NCI-H345 treated with DMSO at 0.1 percent for 48 hours (cell line): ENCODE results near the gene NRG2.

ENCODE experiments used
- DNase-seq: peaks from one replicate; lab custom pipeline; 2025; ENCODE audit not compliant: unreplicated experiment; lab: John Stamatoyannopoulos, UW

NRG2 gene

DNA sequence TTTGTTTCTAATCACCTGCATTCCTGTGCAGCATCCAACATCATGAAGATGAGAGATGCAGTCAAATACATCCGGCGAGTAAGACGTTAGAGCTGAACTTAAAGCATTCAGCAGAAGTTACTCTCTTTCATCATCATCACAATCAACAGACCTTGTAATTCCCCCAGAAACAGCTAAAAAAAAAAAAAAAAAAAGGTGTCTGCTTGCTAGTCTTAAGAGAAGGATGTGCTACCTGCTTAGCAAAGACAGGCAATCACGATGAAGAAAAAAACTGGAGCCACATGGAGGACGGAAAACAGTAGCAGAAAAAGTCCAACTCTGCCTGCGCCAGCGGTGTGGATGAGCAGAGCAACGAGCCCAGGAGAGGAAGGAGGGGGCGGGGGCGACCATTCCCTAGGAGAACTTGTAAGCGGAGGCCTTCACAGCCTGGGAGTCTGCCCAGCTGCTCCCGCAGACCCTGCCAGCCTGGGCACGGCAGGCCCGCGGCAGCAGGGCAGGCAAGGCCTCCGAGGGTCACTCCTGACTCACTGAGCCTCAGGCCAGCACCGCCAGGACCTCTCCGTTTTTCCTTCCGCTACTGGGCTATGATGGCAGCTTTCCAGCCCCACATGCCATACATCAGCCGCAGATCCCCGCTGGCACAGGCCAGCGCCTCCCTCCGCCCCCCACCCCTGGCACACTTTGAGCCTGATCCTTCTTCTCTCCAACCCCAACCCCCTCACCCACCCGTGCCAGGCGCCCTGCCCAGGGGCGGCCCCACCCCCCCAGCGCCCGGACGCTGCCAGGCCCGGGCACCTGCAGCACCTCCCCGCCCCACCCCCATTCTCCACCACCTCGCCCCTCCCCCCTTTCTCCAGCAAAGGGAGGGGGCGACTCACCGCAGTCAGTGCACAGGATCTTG lies 1.4 kb downstream of the NRG2 start:
- peak; percentile 28 for DNase-seq

DNA sequence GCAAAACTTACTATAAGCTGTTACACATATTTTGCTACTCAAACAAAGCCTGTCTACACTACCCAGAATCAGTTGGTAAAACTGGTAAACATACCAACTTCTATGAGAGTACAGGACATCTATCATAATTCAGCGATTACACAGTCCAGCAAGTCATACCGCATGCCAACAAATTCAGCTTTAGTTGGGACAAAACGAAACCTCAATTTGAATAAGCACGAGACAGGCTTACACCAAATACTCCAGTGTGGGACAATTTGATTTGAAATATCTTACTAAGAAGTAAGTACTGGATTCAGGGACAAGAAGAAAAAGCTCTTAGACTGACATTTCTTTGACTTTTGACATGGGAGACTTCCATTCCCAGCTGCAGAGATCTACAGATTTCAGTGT lies 2.0 kb downstream of the NRG2 start:
- no peak for DNase-seq

DNA sequence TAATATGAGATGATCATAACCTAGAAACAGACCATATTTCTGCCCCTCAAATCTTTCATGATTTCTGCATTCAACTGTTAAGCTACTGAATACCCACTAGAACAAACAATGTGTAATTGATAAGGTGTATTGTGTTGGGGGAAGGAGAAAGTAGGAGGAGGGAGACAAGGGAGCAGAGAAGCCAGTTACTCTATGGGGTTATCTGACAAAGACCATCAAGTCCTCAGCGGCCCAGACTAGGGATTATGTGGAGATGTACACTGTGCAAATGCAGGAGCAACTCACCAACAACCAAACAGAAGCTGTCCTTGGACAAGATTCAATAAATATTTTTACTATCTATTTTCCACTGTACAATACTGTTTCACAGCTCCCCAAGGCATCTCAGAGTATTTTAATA lies 2.7 kb downstream of the NRG2 start:
- DNase-seq = no peak

DNA sequence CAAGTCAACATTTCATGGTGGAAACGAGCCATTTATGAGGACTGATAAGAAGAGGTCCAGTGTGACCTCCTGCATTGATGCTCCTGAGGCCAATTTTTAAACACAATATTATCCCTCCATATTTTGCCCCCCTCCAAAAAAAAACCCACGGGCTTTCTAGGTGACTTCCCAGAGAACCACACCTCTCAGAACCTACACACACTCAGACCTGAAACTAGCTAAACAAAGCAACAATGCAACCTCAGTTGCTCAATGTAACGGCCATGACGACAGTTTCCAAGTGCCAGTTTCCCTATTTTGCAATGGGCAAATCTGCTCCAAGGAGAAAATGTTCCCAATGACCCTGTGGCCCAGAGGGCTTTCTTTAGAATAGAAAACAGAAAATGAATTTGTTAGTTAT lies 3.5 kb downstream of the NRG2 start:
- DNase-seq = no peak

DNA sequence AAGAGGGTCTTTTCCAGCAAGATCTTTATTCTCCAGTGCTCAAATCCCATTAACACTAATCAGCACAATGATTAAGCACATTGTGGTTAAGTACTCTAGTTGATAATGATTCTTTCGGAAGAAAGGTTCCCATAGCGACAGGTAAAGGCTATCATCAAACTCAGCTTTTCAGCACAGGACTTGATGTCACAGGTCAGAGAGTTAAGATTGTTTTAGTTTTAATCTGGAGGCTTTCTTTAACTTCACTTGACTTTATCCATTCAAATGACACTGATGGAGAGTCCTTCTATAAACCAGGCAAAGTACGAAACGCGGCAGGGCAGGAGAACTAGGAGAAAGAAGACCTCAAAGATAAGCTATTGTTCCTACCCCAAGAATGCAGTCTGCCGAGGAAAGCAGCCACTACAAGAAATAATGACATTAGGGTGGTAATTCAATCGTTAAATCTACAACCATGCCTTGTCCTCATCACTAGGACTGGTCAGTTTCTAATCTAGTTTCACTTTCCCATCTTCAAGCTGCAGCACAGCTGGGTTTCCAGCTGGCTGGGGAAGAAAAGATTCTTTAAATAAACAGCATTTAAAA lies 4.6 kb downstream of the NRG2 start:
- no peak for DNase-seq

DNA sequence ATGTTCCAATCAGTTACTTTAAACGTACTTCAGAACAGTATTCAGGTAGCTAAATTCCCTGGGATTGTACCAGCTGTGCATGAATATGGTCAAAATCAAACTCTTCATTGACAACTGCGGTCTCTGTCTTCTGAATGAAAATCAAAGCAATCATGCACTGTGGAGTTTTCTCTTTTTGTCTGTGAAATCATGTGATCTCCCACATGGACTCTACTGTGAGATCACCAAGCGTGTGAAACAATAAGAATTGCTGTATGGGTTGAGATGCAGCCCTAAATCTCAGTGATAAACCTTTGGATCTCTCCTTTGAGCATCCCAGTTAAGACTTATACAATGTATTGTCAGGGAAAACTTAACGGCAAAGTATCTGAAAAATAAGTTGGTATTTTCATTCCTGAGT lies 6.1 kb downstream of the NRG2 start:
- no peak for DNase-seq

DNA sequence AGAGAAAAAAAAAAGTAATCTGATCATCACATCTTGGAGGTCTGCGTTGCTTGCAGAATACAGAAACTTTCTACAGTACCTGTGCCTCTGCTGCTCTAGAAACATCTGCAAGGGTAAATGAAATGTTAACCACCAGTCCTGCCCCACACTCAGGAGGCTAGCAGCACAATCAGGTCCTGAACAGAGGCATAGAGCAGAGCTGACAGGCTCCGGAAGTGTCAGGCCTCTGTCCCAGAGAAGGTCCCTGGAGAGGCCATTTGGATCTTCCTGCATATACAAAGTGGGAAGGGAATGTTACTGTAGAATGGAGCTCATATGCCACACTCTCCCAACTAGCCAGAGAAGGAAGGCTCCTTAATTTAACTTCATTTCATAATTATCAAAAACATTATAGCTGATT lies 7.2 kb downstream of the NRG2 start:
- no peak for DNase-seq

DNA sequence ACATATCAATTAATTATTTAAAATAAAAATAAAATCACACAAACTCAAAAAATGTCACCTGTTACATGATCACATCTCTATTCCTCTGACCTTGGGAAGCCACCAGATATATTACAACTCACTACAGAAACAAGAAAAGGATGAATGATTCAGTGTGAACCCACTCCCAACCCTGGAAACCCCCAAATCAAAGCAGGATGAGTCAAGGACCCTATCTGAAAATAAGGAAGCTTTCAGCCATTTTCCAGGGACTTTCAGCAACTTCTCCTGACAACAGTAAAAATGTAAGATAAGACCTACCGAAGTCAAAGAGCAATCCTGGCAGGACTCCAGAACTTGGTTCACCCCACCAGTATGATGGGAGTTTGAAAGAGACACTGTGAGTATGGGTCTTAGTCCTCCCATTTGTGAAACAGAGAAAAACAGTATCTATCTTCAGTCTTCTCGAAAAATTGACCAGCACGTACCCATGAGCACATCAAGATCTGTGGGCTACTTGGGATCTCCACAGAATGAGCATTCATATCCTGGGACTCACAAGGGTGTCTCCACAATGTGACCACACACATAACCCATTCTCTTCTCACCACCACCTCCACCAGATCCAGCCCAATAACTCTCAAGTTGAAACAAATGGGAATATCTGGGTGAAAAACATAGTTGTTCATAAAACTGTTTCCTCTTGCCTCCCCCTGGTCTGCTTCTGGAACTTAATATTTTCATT lies 9.9 kb downstream of the NRG2 start:
- no peak for DNase-seq

DNA sequence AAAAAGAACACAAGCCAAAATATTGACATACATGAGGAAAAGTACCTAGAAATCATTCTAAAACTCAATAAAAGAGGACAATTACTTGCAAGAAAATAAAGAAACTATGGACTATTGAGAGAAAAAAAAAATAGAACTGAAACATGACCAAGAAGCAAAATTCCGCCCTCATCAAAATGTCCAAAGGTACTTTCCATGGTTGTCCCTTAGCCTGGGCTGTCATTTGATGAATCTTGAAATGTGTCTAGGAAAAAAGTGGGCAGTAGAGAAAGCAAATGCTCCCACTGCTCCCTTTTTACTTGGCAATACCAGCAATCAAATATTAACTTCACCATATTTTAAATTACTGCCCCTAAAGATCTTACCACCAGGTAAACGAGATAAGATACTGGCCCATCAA lies 10.8 kb downstream of the NRG2 start:
- DNase-seq = no peak

DNA sequence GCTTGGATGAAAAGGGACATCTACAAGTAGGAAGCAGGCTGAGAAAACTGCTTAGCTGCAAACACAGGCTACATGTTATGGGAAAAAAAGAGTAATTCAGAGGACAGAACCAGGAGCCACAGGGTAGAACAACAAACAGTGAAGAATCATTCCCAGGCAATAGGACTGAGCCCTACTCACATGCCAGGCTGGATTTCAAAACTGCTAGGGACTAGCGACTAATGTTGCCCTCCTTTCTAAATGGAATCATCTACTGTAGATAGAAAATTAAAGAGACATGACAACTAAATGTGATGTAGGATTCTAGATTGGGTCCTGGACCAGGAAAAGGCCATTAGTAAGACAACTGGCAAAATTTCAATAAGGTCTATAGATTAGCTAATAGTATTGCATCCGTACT lies 15.3 kb downstream of the NRG2 start:
- no peak for DNase-seq

DNA sequence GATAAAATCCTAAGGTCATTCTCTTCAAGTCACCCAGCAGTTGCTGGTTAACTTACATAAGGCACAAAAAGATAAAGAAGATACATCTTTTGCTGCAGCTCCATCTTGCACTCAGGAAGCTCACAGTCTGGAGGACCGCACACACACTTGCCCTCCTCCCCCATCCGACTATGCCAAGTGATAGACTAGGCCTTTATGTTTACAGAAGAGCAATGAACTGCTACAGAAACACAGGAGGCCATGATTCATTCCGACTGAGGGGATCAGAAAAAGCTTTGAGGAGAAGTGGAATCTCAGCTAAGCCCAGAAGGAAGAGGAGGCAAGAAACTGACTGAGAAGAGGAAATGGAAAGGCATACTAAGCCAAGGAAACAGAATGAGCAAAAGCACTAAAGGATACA lies 17.4 kb downstream of the NRG2 start:
- DNase-seq = no peak

DNA sequence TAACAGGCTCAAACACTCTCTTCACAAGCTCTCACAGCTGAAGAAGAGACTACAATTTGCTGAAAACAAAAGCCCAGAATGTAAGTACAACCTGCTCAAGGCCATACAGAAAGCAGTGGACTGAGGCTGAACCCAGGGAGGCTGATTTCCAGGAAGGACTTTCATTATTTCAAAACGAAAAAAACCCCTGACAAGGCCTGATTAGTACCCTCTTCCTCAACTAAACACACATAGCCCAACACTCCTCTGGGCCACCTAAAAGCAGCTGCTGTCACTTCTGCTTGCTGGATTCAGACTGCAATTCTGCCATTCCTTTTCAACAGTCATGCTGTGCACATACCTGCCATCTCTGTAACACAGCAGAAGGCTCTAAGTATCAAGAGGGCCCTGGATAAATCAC lies 18.2 kb downstream of the NRG2 start:
- DNase-seq = no peak

DNA sequence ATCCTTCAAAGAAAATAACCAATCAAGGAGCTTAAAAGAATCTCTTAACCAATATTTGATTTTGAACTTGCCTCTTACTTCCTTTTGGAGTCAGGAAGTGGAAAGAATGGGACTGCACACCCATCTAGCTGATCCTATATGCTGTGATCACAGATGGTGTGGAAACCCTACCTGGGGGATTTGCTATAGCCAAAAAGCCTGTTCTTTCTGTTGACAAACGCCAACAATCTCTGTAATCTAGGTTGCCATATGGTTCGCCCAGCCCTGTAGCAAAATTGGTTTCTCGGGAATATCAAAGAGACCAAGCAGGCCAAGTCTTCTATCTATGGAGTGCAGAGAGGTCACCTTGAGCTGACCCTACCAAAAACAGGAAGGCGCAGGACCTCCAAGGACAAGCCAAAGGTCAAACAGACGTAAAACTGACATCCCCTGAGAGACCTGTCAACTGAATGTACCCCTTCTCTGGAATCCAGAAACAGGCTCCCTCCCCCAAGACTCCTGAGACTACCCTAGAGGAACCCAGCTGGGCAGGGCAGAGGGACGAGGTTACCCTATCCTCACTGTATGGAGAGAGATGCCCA lies 19.4 kb downstream of the NRG2 start:
- DNase-seq = no peak

DNA sequence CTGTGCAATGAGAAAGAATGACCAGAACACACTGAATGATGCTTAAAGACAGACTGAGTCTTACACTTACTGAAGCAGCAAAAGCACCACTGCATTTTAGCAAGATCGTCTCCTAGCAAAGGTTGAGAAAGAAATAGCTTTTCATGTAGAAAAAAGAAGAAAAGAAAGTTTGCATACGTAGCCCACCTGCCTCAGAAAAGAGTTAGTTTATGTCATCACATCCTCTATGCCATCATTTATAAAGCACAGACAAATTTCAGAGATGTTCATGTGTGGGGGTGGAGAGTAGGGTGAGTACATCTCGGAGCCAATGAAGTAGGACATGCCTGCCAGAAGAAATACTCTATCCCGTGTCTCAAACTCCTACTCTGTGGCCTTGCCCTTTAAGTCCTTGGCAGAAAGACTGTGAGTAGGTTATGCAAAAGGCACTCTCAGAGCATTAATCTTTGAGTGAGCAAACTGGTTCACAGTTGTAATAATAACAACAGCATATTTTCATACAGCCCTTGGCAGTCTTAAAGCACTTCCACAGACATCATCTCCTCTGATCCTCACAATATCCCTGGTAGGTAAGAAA lies 22.4 kb downstream of the NRG2 start:
- DNase-seq = no peak

DNA sequence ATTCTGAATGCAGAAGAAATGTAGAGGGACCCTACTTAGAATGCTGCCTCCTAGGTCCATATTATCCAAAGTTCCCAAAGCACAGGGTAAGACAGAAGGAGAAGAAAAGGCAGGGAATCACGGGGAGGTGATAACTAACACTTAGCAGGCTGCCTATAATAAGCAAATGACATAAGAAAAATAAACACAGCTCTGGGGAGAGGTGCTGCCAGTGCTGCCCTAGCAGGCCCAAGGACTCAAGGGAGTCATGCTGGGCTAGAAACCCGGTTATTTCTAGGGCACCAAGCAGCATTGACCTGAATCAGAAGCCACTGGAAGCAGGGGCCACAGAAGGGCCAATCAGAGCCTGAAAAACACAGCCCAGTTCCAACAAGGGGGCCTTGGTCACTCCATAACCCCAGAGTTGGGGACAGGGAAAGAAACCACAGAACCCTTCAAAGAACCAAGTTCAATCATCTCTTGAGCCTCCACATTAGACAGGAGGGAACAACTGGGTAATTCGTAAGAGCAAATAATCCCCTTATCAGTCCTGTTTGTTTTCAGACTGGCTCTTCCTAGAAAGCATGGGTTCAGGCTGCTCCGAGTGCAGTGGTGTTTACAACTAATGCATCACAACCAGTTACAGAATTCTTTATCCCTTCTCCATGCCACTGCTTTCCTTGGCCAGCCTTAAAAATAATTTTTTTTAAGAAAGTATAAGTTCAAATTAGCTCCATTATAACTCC lies 24.0 kb downstream of the NRG2 start:
- no peak for DNase-seq

DNA sequence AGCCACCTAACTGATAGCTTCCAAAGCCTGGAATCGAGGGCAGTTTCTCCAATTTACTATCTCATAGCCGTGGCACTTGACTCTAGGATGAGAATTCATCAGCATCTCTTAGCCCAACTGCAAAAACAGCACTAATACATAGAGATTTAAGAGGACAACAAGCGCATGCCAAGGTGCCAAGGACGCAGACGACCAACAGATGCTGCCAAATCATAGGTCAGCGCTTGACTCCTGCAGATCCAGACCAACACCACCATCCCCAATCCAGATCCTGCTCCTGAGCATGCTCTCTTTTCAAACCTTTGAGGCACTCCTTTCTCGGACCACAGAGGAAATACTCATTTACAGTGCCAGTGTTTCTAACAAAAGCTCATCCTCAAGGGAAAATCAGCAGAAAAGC lies 24.6 kb downstream of the NRG2 start:
- no peak for DNase-seq

DNA sequence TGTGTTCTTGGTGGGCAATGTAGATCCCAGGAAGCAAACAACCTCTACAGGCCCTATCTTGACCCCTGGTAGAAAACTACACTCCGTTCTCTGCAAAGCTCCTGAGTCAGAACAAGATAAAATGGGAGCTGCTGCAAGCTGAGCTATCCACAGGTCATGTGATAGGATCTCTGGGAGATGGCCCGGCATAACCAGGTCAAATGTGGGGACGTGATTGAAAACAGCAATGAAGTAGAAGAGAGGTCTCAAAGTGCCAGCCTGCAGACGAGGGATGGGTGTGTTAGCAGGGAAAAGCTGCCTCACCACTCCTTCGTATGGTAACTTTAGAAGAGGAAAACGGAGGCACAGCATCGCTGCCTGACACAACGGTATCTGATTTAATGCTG lies 25.0 kb downstream of the NRG2 start:
- no peak for DNase-seq

DNA sequence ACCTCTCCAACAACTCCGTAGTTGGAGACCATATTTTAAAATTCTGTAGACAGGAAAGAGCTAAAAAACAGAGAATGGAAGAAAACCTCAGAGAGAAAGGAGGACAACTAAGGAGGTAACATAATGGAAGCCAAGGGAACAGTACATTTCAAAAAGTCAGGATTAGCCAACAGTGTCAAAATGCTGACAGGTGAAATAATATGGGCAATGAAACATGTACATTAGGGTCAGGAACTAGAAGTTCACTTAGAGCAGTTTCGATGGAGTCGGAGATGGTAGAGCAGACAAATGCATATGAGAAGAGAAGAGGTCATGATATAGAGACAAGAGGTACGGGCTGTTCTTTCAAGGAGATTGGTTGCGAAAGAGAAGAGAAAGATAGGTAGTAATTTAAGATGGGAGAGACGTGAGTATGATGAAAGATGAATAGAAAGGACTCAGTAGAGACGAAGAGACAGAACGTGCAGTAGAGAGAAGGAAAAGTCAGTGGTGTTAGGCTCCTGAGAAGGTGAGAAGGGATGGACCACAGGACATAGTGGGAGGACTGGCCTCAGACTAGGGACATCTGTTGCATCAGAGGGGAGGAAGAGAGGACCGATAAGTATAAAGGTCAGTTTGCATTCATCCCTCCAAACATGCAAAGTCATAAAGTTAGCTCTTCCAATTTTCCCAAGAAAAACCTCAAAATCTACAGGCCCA lies 25.6 kb downstream of the NRG2 start:
- no peak for DNase-seq

DNA sequence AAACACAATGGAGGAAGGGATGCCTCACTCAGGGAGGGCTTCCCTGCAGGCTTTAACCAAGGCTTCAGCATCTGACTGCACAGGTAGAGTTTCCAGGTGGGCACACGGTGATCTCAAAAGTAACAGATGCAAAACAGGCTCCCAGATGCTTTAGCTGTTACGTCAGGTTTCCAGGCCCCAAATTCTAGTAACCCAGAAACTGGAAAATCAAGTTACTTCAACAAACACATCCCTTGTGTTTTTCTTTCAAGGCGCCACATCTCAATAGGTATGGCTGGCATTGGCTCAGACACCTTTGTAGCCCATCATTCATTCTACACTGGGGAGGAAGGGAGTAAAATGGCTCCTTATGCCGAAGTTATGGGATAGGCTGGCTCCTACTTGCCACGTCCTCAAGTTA lies 27.4 kb downstream of the NRG2 start:
- DNase-seq = no peak

DNA sequence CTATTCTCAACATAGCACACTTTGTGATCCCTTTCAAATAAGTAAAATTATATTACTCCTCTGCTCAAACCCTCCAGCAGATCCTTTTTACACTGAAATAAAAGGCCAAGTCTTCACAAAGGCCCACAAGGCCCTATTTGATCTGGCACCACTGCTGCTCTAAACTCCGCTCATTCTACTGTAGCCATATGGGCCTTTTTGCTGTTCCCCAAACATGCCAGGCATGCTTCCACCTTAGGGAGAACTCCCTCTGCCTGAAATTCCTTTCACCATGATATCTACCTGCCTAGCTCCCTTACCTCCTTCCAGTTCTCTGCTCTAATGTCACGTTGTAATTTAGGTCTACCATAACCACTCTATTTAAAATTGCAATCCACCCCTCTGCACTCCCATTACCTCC lies 28.3 kb downstream of the NRG2 start:
- no peak for DNase-seq
